HG03442 (cell line): ENCODE results near the gene MTERF1.
"Not testable (repeated sequence)": the region's sequence is repeated elsewhere in the genome, so short reads cannot be mapped to it uniquely, and the experiment has no call there.

Experiments used
- ATAC-seq: cut with Tn5 transposase; IDR thresholded peaks from one replicate; pipeline ENCODE4 v1.9.1; 2021; ENCODE audit warnings: mild to moderate bottlenecking, moderate library complexity; ENCODE audit not compliant: unreplicated experiment

MTERF1 gene

GRCh38 chr7:91887336-91888213, 7.1 kb upstream of the MTERF1 start:
- ATAC-seq = not testable (repeated sequence)

GRCh38 chr7:91883676-91884362, 3.3 kb upstream of the MTERF1 start:
- ATAC-seq = no peak

GRCh38 chr7:91880016-91880412, 488 bp downstream of the MTERF1 start:
- no peak for ATAC-seq

GRCh38 chr7:91876391-91877133, 3.9 kb downstream of the MTERF1 start:
- no peak for ATAC-seq

- ATAC-seq = no peak
Measured at GRCh38 chr7:91875851-91876250, 4.7 kb downstream of the MTERF1 start.

- ATAC-seq = no peak
Measured at GRCh38 chr7:91872928-91873327, 7.6 kb downstream of the MTERF1 start.

GRCh38 chr7:91872069-91872468, 8.4 kb downstream of the MTERF1 start:
- ATAC-seq = no peak

- no peak for ATAC-seq
Measured at GRCh38 chr7:91869661-91870060, 10.8 kb downstream of the MTERF1 start.

GRCh38 chr7:91866599-91867148, 13.8 kb downstream of the MTERF1 start:
- no peak for ATAC-seq

- no peak for ATAC-seq
Measured at GRCh38 chr7:91865511-91865910, 15.0 kb downstream of the MTERF1 start.

GRCh38 chr7:91864604-91865003, 15.9 kb downstream of the MTERF1 start:
- not testable (repeated sequence) for ATAC-seq

GRCh38 chr7:91864070-91864469, 16.4 kb downstream of the MTERF1 start:
- no peak for ATAC-seq

- peak; percentile 71 for ATAC-seq
Measured at GRCh38 chr7:91852263-91852741, 28.2 kb downstream of the MTERF1 start.

- no peak for ATAC-seq
Measured at GRCh38 chr7:91850455-91850854, 30.0 kb downstream of the MTERF1 start.

GRCh38 chr7:91847876-91848588, 32.5 kb downstream of the MTERF1 start:
- ATAC-seq = no peak

GRCh38 chr7:91847231-91847630, 33.3 kb downstream of the MTERF1 start:
- ATAC-seq = no peak

GRCh38 chr7:91846436-91846835, 34.1 kb downstream of the MTERF1 start:
- no peak for ATAC-seq

GRCh38 chr7:91843831-91844230, 36.7 kb downstream of the MTERF1 start:
- peak; percentile 80 for ATAC-seq

- ATAC-seq = no peak
Measured at GRCh38 chr7:91838439-91838838, 42.1 kb downstream of the MTERF1 start.

GRCh38 chr7:91837397-91838070, 43.0 kb downstream of the MTERF1 start:
- ATAC-seq = no peak
